ENCODE data around the gene SYTL5.

The SYTL5 gene

DNA sequence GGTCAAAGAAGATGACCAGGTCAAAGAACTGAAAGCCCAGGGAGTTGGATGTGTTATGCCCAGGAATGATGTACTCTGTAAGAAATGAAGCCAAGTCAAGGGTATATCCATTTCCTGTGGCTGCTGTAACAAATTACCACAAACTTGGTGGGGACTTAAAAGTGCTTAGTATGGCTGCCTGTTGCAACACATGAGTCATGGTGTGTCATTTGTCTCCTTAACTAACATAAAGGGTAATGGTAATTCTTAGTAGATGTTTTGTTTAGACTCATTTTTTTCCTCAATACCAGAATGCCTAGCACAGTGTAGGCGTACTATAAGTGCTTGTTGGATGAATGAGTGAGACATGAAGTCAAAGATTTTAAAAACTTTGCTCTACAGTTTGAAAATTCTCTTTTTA, 45.7 kb downstream of the SYTL5 start:
- Histone ChIP-seq H3K79me2 (ENCODE audit: insufficient read depth, low read length) (no peaks in the 10 kb centered on the region), H4K20me1 (ENCODE audit: insufficient read depth, low read length, poor library complexity, severe bottlenecking) (no peaks in the 10 kb centered on the region), H3K9ac (ENCODE audit: low read depth, low read length, poor library complexity, severe bottlenecking) (no peak overlapping the region), H3F3A (ENCODE audit: low read depth) (no peaks in the 10 kb centered on the region), H3K4me2 (ENCODE audit: low read depth, low read length, poor library complexity, severe bottlenecking) (no peak overlapping the region), H2AFZ (ENCODE audit: low read length) (no peak overlapping the region), H3K4me3 (ENCODE audit: low read length, poor library complexity, severe bottlenecking) (no peak overlapping the region), H3K4me1 (ENCODE audit: insufficient read depth, low read length, poor library complexity, severe bottlenecking) (no peaks in the 10 kb centered on the region), H3K9me2 (replicated peaks; ENCODE audit: low read depth, low read length) (no peaks in the 10 kb centered on the region), H3K36me3 (ENCODE audit: insufficient read depth, low read length) (no peaks in the 10 kb centered on the region), H3K9me3 (ENCODE audit: insufficient read depth, low read depth, low read length) (no peaks in the 10 kb centered on the region), H3K27me3 (ENCODE audit: insufficient read depth, low read length, poor library complexity, severe bottlenecking) (no peaks in the 10 kb centered on the region)
- no peak for TF ChIP-seq EZH2phosphoT487 (IDR thresholded peaks at IDR 0.05; ENCODE audit: borderline replicate concordance)
- TF ChIP-seq, protein P1, sequence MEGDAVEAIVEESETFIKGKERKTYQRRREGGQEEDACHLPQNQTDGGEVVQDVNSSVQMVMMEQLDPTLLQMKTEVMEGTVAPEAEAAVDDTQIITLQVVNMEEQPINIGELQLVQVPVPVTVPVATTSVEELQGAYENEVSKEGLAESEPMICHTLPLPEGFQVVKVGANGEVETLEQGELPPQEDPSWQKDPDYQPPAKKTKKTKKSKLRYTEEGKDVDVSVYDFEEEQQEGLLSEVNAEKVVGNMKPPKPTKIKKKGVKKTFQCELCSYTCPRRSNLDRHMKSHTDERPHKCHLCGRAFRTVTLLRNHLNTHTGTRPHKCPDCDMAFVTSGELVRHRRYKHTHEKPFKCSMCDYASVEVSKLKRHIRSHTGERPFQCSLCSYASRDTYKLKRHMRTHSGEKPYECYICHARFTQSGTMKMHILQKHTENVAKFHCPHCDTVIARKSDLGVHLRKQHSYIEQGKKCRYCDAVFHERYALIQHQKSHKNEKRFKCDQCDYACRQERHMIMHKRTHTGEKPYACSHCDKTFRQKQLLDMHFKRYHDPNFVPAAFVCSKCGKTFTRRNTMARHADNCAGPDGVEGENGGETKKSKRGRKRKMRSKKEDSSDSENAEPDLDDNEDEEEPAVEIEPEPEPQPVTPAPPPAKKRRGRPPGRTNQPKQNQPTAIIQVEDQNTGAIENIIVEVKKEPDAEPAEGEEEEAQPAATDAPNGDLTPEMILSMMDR (conservative IDR thresholded peaks at IDR 0.05; ENCODE audit: low read length), result no peak

DNA sequence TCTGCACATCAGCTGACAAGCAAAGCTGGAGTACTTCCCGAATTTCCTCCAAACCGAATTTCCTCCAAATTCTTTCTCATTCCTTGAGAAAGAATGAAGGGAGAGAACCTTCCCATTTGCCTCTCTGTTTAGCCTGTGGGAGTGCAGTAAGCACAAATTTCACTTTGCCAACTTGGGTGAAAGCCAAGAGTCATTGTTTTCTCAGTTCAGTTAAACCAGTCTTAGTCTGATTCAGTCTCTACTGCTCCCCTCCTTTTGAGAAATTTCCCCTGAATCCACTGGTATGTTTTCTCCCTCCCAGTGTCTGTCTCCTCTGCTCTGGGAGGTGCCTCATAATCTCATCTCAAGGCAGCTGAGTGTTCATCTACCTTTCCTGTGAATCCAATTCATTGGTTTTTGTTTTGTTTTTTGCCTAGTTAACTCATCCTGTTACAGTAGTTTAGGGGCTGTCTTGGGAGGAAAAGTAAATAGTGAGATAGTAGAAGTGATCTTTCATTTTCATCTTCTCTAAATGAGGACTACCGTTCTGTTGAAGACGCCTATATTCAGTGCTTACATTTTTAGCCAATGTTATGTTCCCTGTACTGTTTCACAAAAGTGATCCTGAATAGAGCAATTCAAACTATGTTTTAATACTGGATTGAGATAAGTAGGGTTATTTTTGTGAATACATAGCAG, 49.0 kb downstream of the SYTL5 start:
- Histone ChIP-seq H3K4me2 (ENCODE audit: low read depth, low read length, poor library complexity, severe bottlenecking) (no peak overlapping the region), H3F3A (ENCODE audit: low read depth) (no peaks in the 10 kb centered on the region), H3K27me3 (ENCODE audit: insufficient read depth, low read length, poor library complexity, severe bottlenecking) (no peaks in the 10 kb centered on the region), H3K79me2 (ENCODE audit: insufficient read depth, low read length) (no peaks in the 10 kb centered on the region), H3K4me3 (ENCODE audit: low read length, poor library complexity, severe bottlenecking) (no peak overlapping the region), H3K4me1 (ENCODE audit: insufficient read depth, low read length, poor library complexity, severe bottlenecking) (no peaks in the 10 kb centered on the region), H3K9ac (ENCODE audit: low read depth, low read length, poor library complexity, severe bottlenecking) (no peak overlapping the region), H3K36me3 (ENCODE audit: insufficient read depth, low read length) (no peaks in the 10 kb centered on the region), H2AFZ (ENCODE audit: low read length) (no peak overlapping the region), H4K20me1 (ENCODE audit: insufficient read depth, low read length, poor library complexity, severe bottlenecking) (no peaks in the 10 kb centered on the region), H3K9me2 (replicated peaks; ENCODE audit: low read depth, low read length) (no peaks in the 10 kb centered on the region), H3K9me3 (ENCODE audit: insufficient read depth, low read depth, low read length) (no peaks in the 10 kb centered on the region)
- TF ChIP-seq, protein P1 (conservative IDR thresholded peaks at IDR 0.05; ENCODE audit: low read length), result no peak
- TF ChIP-seq EZH2phosphoT487 (IDR thresholded peaks at IDR 0.05; ENCODE audit: borderline replicate concordance), result no peak

DNA sequence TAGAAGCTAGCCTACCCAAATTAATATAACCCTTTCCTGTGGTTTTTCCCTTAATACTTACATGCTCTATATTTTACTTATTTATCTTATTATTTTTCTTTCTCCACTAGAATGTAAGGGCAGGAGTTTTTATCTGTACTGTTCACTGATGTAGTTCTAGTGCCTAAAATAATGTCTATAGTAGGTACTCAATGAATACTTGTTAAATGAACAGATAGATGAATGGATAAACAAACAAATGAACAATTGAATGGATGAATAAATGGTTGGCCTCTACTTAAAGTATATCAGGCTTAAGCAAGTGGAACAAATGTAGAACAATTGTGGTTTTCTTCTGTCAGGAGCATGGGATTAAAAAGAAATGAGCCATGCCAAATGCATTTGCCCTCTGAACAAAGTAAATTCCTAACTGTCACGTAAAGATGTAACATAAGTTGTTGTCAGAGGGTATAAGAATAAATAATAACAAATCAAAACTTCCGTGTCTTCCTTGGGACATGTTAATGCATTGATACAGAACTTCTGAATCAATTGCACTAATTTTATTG, 54.1 kb downstream of the SYTL5 start:
- H3K4me2 ChIP-seq (ENCODE audit: low read depth, low read length, poor library complexity, severe bottlenecking), result no peak overlapping the region
- H2AFZ ChIP-seq (ENCODE audit: low read length), result no peak overlapping the region
- H3F3A ChIP-seq (ENCODE audit: low read depth), result no peaks in the 10 kb centered on the region
- H3K9me2 ChIP-seq (replicated peaks; ENCODE audit: low read depth, low read length), result no peaks in the 10 kb centered on the region
- no peaks in the 10 kb centered on the region for H3K36me3 ChIP-seq (ENCODE audit: insufficient read depth, low read length)
- H3K4me1 ChIP-seq (ENCODE audit: insufficient read depth, low read length, poor library complexity, severe bottlenecking), result no peaks in the 10 kb centered on the region
- H3K4me3 ChIP-seq (ENCODE audit: low read length, poor library complexity, severe bottlenecking), result no peak overlapping the region
- H3K9ac ChIP-seq (ENCODE audit: low read depth, low read length, poor library complexity, severe bottlenecking), result no peak overlapping the region
- TF ChIP-seq, protein P1 (conservative IDR thresholded peaks at IDR 0.05; ENCODE audit: low read length), result no peak
- no peak for TF ChIP-seq EZH2phosphoT487 (IDR thresholded peaks at IDR 0.05; ENCODE audit: borderline replicate concordance)
- no peaks in the 10 kb centered on the region for H3K9me3 ChIP-seq (ENCODE audit: insufficient read depth, low read depth, low read length)
- no peaks in the 10 kb centered on the region for H3K27me3 ChIP-seq (ENCODE audit: insufficient read depth, low read length, poor library complexity, severe bottlenecking)
- no peaks in the 10 kb centered on the region for H4K20me1 ChIP-seq (ENCODE audit: insufficient read depth, low read length, poor library complexity, severe bottlenecking)
- no peaks in the 10 kb centered on the region for H3K79me2 ChIP-seq (ENCODE audit: insufficient read depth, low read length)

Measured in Loucy (cell line).